A673 (cell line): Measurements from ENCODE around the gene PRLR.

ENCODE experiments used
- EZH2 ChIP-seq: fragments of 200-600 bp; sonication (generic); IDR thresholded peaks from 2 replicates; pipeline ENCODE4 v1.6.1; 2017; ENCODE audit warnings: borderline replicate concordance, low read depth, mild to moderate bottlenecking, mixed read lengths, antibody characterized with exemption, low read length; ENCODE audit not compliant: poor library complexity, severe bottlenecking
- TF ChIP-seq, protein P1 (sequence below): fragments of 300-800, 200-600 bp; sonication (generic); conservative IDR thresholded peaks from 2 replicates; pipeline ENCODE4 v1.5.1; 2017; ENCODE audit warnings: low read depth, mild to moderate bottlenecking, antibody characterized with exemption, low read length, moderate library complexity, mixed read lengths

DNA sequence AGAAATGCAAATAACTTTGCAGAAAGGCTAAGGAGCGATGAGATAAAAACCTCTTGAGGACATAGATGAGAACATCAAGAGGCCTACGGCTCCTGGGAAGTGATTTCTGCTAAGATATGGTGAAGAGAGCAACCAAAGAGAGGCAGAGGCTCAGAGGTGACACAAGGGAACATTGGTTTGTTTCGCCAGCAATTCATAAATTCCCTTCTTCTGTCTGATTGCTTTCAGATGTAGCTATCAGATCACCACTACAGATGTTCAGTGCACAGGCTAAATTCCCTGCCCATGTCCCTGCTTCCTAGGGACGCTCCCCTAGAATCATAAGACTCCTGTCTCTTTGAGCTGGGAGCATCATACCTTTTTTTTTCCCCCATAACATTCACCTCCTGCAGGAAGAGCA is 193.8 kb downstream of the PRLR start:
- TF ChIP-seq, protein P1, sequence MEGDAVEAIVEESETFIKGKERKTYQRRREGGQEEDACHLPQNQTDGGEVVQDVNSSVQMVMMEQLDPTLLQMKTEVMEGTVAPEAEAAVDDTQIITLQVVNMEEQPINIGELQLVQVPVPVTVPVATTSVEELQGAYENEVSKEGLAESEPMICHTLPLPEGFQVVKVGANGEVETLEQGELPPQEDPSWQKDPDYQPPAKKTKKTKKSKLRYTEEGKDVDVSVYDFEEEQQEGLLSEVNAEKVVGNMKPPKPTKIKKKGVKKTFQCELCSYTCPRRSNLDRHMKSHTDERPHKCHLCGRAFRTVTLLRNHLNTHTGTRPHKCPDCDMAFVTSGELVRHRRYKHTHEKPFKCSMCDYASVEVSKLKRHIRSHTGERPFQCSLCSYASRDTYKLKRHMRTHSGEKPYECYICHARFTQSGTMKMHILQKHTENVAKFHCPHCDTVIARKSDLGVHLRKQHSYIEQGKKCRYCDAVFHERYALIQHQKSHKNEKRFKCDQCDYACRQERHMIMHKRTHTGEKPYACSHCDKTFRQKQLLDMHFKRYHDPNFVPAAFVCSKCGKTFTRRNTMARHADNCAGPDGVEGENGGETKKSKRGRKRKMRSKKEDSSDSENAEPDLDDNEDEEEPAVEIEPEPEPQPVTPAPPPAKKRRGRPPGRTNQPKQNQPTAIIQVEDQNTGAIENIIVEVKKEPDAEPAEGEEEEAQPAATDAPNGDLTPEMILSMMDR, result no peak
- TF ChIP-seq EZH2, result no peak
